DND-41 (cell line): ENCODE results near the gene PSMA8.
"Not testable (repeated sequence)": the region's sequence is repeated elsewhere in the genome, so short reads cannot be mapped to it uniquely, and the experiment has no call there.

ENCODE experiments used
- ATAC-seq: fragments of 200-7000 bp; cut with Tn5 transposase; 3 replicates; pipeline ENCODE4 v1.9.1; 2021; ENCODE audit warnings: low read depth; ENCODE audit not compliant: insufficient read depth
- DNase-seq: peaks from one replicate; pipeline ENCODE4 v3.0.0-alpha.2; 2020
- H2AFZ ChIP-seq: 2 replicates; pipeline ENCODE4 v1.6.0; 2012; ENCODE audit warnings: low read depth, low read length
- H3K27ac ChIP-seq: 2 replicates; pipeline ENCODE4 v1.5.1; 2012; ENCODE audit warnings: low read length, inconsistent platforms
- H3K27me3 ChIP-seq: fragments of 200-600 bp; sonication (generic); 2 replicates; pipeline ENCODE4 v1.6.0; 2012; ENCODE audit warnings: low read length, mild to moderate bottlenecking, inconsistent platforms; ENCODE audit not compliant: insufficient read depth, poor library complexity
- H3K36me3 ChIP-seq: 2 replicates; pipeline ENCODE4 v1.5.1; 2012; ENCODE audit warnings: low read length, inconsistent platforms; ENCODE audit not compliant: insufficient read depth
- H3K4me1 ChIP-seq: 2 replicates; pipeline ENCODE4 v1.5.1; 2012; ENCODE audit warnings: mild to moderate bottlenecking, low read length; ENCODE audit not compliant: insufficient read depth
- H3K4me2 ChIP-seq: 2 replicates; pipeline ENCODE4 v1.6.0; 2012; ENCODE audit warnings: mild to moderate bottlenecking, moderate library complexity, low read length, inconsistent platforms; ENCODE audit not compliant: insufficient read depth
- H3K4me3 ChIP-seq, 2 experiments: fragments of 200-600 bp in 1 of 2; shearing (Covaris generic) in 1 of 2; 2 replicates each; pipeline ENCODE4 v1.5.1; 2012 to 2016; ENCODE audit warnings: inconsistent platforms in 2 of 2, low read length in 2 of 2, mild to moderate bottlenecking in 2 of 2, low read depth in 1 of 2, moderate library complexity in 1 of 2
- H3K79me2 ChIP-seq: 2 replicates; pipeline ENCODE4 v1.6.0; 2012; ENCODE audit warnings: low read length, inconsistent platforms; ENCODE audit not compliant: insufficient read depth
- H3K9ac ChIP-seq: 2 replicates; pipeline ENCODE4 v1.6.0; 2012; ENCODE audit warnings: low read depth, mild to moderate bottlenecking, inconsistent platforms, low read length, moderate library complexity
- H3K9me3 ChIP-seq: 2 replicates; pipeline ENCODE4 v1.5.1; 2012; ENCODE audit warnings: low read length, moderate library complexity, mild to moderate bottlenecking, inconsistent platforms; ENCODE audit not compliant: insufficient read depth, severe bottlenecking
- H4K20me1 ChIP-seq: 2 replicates; pipeline ENCODE4 v1.6.0; 2012; ENCODE audit warnings: low read length; ENCODE audit not compliant: insufficient read depth
- EZH2 ChIP-seq: IDR thresholded peaks from 3 replicates; pipeline ENCODE4 v1.6.1; 2012; ENCODE audit warnings: borderline replicate concordance, low read depth, mild to moderate bottlenecking, moderate library complexity, low read length, inconsistent platforms; ENCODE audit not compliant: severe bottlenecking
- TF ChIP-seq, protein P1 (sequence below): IDR thresholded peaks from 2 replicates; pipeline ENCODE4 v1.5.1; 2012; ENCODE audit warnings: borderline replicate concordance, low read length, moderate library complexity, mild to moderate bottlenecking; ENCODE audit not compliant: poor library complexity, severe bottlenecking; ENCODE audit errors: extremely low read depth

The PSMA8 gene

GRCh38 chr18:26119246-26119645 is 14.4 kb upstream of the PSMA8 start:
- Histone ChIP-seq H3K4me3 (no peak overlapping the region), H3K36me3 (no peaks in the 10 kb centered on the region), H3K4me2 (no peak overlapping the region), H3K4me1 (no peaks in the 10 kb centered on the region), H3K27ac (no peak overlapping the region), H4K20me1 (no peaks in the 10 kb centered on the region), H2AFZ (no peak overlapping the region), H3K9ac (no peak overlapping the region), H3K27me3 (no peaks in the 10 kb centered on the region), H3K9me3 (no peaks in the 10 kb centered on the region), H3K79me2 (no peaks in the 10 kb centered on the region)
- no peak for ATAC-seq
- no peak for DNase-seq
- TF ChIP-seq, protein P1, sequence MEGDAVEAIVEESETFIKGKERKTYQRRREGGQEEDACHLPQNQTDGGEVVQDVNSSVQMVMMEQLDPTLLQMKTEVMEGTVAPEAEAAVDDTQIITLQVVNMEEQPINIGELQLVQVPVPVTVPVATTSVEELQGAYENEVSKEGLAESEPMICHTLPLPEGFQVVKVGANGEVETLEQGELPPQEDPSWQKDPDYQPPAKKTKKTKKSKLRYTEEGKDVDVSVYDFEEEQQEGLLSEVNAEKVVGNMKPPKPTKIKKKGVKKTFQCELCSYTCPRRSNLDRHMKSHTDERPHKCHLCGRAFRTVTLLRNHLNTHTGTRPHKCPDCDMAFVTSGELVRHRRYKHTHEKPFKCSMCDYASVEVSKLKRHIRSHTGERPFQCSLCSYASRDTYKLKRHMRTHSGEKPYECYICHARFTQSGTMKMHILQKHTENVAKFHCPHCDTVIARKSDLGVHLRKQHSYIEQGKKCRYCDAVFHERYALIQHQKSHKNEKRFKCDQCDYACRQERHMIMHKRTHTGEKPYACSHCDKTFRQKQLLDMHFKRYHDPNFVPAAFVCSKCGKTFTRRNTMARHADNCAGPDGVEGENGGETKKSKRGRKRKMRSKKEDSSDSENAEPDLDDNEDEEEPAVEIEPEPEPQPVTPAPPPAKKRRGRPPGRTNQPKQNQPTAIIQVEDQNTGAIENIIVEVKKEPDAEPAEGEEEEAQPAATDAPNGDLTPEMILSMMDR, result no peak
- no peak for TF ChIP-seq EZH2

DNA sequence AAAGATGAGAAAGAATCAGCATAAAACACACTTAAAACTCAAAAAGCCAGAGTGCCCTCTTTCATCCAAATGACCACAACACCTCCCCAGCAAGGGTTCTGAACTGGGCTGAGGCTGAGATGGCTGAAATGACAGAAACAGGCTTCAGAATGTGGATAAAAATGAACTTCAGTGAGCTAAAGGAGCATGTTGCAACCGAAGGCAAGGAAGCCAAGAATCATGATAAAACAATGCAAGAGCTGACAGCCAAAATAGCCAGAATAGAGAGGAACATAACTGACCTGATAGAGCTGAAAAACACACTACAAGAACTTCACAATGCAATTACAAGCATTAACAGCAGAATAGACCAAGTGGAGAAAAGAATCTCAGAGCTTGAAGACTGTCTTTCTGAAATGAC is 12.2 kb upstream of the PSMA8 start:
- no peak overlapping the region for H3K4me3 ChIP-seq
- no peaks in the 10 kb centered on the region for H3K27me3 ChIP-seq
- DNase-seq (no peak), ATAC-seq (no peak)
- H4K20me1 ChIP-seq, result no peaks in the 10 kb centered on the region
- H3K27ac ChIP-seq, result no peak overlapping the region
- no peak overlapping the region for H3K9ac ChIP-seq
- no peak for TF ChIP-seq EZH2
- TF ChIP-seq, protein P1, result no peak
- H3K4me1 ChIP-seq, result no peaks in the 10 kb centered on the region
- no peak overlapping the region for H2AFZ ChIP-seq
- H3K9me3 ChIP-seq, result no peaks in the 10 kb centered on the region
- H3K79me2 ChIP-seq, result no peaks in the 10 kb centered on the region
- H3K36me3 ChIP-seq, result no peaks in the 10 kb centered on the region
- H3K4me2 ChIP-seq, result no peak overlapping the region

GRCh38 chr18:26121994-26122393 is 11.7 kb upstream of the PSMA8 start:
- H3K79me2 ChIP-seq, H3K9ac ChIP-seq, DNase-seq, H3K27ac ChIP-seq, H3K9me3 ChIP-seq, H3K4me3 ChIP-seq, ATAC-seq, H3K4me2 ChIP-seq, H3K4me1 ChIP-seq, H4K20me1 ChIP-seq, H3K27me3 ChIP-seq, H3K36me3 ChIP-seq, H2AFZ ChIP-seq: not testable (repeated sequence)

DNA sequence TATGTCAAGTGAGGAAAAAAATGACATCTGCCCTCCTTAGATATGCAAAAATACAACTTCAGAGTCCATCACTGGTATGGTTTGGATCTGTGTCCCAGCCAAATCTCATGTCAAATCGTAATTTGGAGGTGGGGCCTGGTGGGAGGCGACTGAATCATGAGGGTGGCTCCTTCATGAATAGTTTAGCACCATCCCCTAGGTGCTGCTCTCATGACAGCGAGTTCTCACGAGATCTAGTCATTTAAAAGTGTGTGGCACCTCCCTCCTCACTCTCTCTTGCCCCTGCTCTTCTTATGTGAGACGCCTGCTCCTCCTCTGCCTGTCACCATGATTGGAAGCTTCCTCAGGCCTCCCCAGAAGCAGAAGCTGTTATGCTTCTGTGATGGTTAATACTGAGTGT is 5.9 kb upstream of the PSMA8 start:
- Histone ChIP-seq H3K27me3 (no peaks in the 10 kb centered on the region), H3K79me2 (no peaks in the 10 kb centered on the region), H3K9me3 (no peaks in the 10 kb centered on the region), H2AFZ (no peak overlapping the region), H3K4me2 (no peak overlapping the region), H4K20me1 (no peaks in the 10 kb centered on the region), H3K4me1 (no peaks in the 10 kb centered on the region), H3K27ac (no peak overlapping the region), H3K4me3 (no peak overlapping the region), H3K36me3 (no peaks in the 10 kb centered on the region), H3K9ac (no peak overlapping the region)
- no peak for DNase-seq
- no peak for ATAC-seq
- TF ChIP-seq, protein P1, result no peak
- no peak for TF ChIP-seq EZH2

DNA sequence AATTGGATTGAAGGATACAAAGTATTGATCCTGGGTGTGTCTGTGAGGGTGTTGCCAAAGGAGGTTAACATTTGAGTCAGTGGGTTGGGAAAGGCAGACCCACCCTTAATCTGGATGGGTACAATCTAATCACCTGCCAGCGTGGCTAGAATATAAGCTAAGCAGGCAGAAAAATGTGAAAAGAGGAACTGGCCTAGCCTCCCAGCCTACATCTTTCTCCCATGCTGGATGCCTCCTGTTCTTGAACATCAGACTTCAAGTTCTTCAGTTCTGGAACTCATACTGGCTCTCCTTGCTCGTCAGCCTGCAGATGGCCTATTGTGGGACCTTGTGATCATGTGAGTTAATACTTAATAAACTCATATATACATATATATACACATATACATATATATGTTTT is 5.5 kb upstream of the PSMA8 start:
- H3K4me3 ChIP-seq, ATAC-seq: not testable (repeated sequence)

More for the DNA sequence above, 5.5 kb upstream of the PSMA8 start:
- H4K20me1 ChIP-seq, H2AFZ ChIP-seq, H3K79me2 ChIP-seq, H3K27me3 ChIP-seq, H3K4me1 ChIP-seq, H3K27ac ChIP-seq, H3K9me3 ChIP-seq, H3K36me3 ChIP-seq, H3K4me2 ChIP-seq, DNase-seq, H3K9ac ChIP-seq: not testable (repeated sequence)
